Left ventricle myocardium inferior (tissue), 1 donor: ENCODE results near the gene HCFC1. TPM values are rescaled to one million over a fixed set of nuclear protein-coding genes. Genes with fewer than 3 reads are reported as not detected.

Experiments used
- DNase-seq: peaks from one replicate; pipeline ENCODE4 v3.0.0-alpha.2; 2020
- H3K27ac ChIP-seq: fragments of 200-600 bp; replicated peaks from 2 replicates; pipeline ENCODE4 v1.8.0; 2021
- H3K27me3 ChIP-seq: fragments of 200-600 bp; 2 replicates; pipeline ENCODE4 v1.8.0; 2021; ENCODE audit warnings: low read depth
- H3K36me3 ChIP-seq: fragments of 200-600 bp; 2 replicates; pipeline ENCODE4 v1.8.0; 2021
- H3K4me1 ChIP-seq: fragments of 200-600 bp; 2 replicates; pipeline ENCODE4 v1.8.0; 2021
- H3K4me3 ChIP-seq: fragments of 200-600 bp; 2 replicates; pipeline ENCODE4 v1.8.0; 2021; ENCODE audit warnings: mild to moderate bottlenecking, moderate library complexity
- H3K9me3 ChIP-seq: fragments of 200-600 bp; replicated peaks from 2 replicates; pipeline ENCODE4 v1.8.0; 2021
- CTCF ChIP-seq: fragments of 200-600 bp; IDR thresholded peaks from 2 replicates; pipeline ENCODE4 v1.8.0; 2021; ENCODE audit warnings: antibody characterized with exemption, mild to moderate bottlenecking, borderline replicate concordance
- intact Hi-C: fragments of 100-400 bp; cut with micrococcal nuclease; formaldehyde crosslinking; loops from one replicate; pipeline ENCODE4 v1.11.0; 2022
- total RNA-seq: library from RNA; stranded (reverse); fragmentation: NEBNext Ultra II Directional; extraction: Animal tissue kit (Norgen Biotek cat#: 25700); gene quantifications from one replicate; pipeline ENCODE4 v1.2.1, GENCODE V29; 2021
- donor health status: DM: no; HTN: yes; CAD: no; lungs with severe emphysema.

Gene HCFC1
- total RNA-seq, 1 donor from 2014 or later = 28.4 TPM

- H3K36me3 ChIP-seq = peaks cover 5% of the 10 kb centered on the region
- no peak for DNase-seq
- TF ChIP-seq CTCF = no peak
- no peaks in the 10 kb centered on the region for H3K9me3 ChIP-seq
- peak overlapping the region; percentile 76 for H3K27ac ChIP-seq
- H3K4me3 ChIP-seq = peak overlapping the region; percentile 83
- H3K27me3 ChIP-seq = no peaks in the 10 kb centered on the region
- intact Hi-C loops = no loop called here
- H3K4me1 ChIP-seq = peaks cover 56% of the 10 kb centered on the region
Observed at GRCh38 chrX:153967536-153968224, 3.9 kb downstream of the HCFC1 start.

GRCh38 chrX:153966841-153967535 is 4.6 kb downstream of the HCFC1 start:
- Histone ChIP-seq H3K4me1 (peaks cover 56% of the 10 kb centered on the region), H3K36me3 (peaks cover 10% of the 10 kb centered on the region)
- intact Hi-C loops = no loop called here

GRCh38 chrX:153966283-153966688 is 5.3 kb downstream of the HCFC1 start:
- Histone ChIP-seq H3K27me3 (no peaks in the 10 kb centered on the region), H3K36me3 (peaks cover 17% of the 10 kb centered on the region), H3K4me3 (peak overlapping the region; percentile 11), H3K27ac (peak overlapping the region; percentile 76), H3K9me3 (no peaks in the 10 kb centered on the region), H3K4me1 (peaks cover 56% of the 10 kb centered on the region)
- TF ChIP-seq CTCF = no peak
- intact Hi-C loops = no loop called here
- DNase-seq = no peak

More at GRCh38 chrX:153966841-153967535, 4.6 kb downstream of the HCFC1 start:
- H3K4me3 ChIP-seq = peak overlapping the region; percentile 11
- peak overlapping the region; percentile 76 for H3K27ac ChIP-seq
- H3K27me3 ChIP-seq = no peaks in the 10 kb centered on the region
- H3K9me3 ChIP-seq = no peaks in the 10 kb centered on the region
- DNase-seq = no peak
- no peak for TF ChIP-seq CTCF

GRCh38 chrX:153965406-153965805 is 6.2 kb downstream of the HCFC1 start:
- Histone ChIP-seq H3K36me3 (peaks cover 25% of the 10 kb centered on the region), H3K27me3 (no peaks in the 10 kb centered on the region), H3K27ac (no peak overlapping the region), H3K4me1 (peaks cover 56% of the 10 kb centered on the region), H3K9me3 (no peaks in the 10 kb centered on the region), H3K4me3 (no peak overlapping the region)
- intact Hi-C loops = no loop called here
- no peak for DNase-seq
- TF ChIP-seq CTCF = no peak

GRCh38 chrX:153964105-153964504 is 7.5 kb downstream of the HCFC1 start:
- no peaks in the 10 kb centered on the region for H3K9me3 ChIP-seq
- no peak overlapping the region for H3K4me3 ChIP-seq
- no peak for DNase-seq
- H3K4me1 ChIP-seq = peaks cover 47% of the 10 kb centered on the region
- intact Hi-C loops = no loop called here
- no peak overlapping the region for H3K27ac ChIP-seq
- H3K36me3 ChIP-seq = peaks cover 36% of the 10 kb centered on the region
- H3K27me3 ChIP-seq = no peaks in the 10 kb centered on the region
- no peak for TF ChIP-seq CTCF
